Measurements from ENCODE around the gene FLT3LG. TPM values are rescaled to one million over a fixed set of nuclear protein-coding genes. Genes with fewer than 3 reads are reported as not detected.

The FLT3LG gene
- total and polyA plus RNA-seq, 2 of the 8 experiments (the other 6 are each of a cell fraction or from before 2014, with no cell fraction given), result 1.6 to 3.2 TPM

- TF ChIP-seq, protein P1, sequence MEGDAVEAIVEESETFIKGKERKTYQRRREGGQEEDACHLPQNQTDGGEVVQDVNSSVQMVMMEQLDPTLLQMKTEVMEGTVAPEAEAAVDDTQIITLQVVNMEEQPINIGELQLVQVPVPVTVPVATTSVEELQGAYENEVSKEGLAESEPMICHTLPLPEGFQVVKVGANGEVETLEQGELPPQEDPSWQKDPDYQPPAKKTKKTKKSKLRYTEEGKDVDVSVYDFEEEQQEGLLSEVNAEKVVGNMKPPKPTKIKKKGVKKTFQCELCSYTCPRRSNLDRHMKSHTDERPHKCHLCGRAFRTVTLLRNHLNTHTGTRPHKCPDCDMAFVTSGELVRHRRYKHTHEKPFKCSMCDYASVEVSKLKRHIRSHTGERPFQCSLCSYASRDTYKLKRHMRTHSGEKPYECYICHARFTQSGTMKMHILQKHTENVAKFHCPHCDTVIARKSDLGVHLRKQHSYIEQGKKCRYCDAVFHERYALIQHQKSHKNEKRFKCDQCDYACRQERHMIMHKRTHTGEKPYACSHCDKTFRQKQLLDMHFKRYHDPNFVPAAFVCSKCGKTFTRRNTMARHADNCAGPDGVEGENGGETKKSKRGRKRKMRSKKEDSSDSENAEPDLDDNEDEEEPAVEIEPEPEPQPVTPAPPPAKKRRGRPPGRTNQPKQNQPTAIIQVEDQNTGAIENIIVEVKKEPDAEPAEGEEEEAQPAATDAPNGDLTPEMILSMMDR (IDR thresholded peaks at IDR 0.05; ENCODE audit: control extremely low read depth in 1 of 3, insufficient read depth in 1 of 3, low read depth in 1 of 3, low read length in 3 of 3), result no peak
- no peak for TF ChIP-seq SIRT6 (IDR thresholded peaks at IDR 0.05; ENCODE audit: low read length)
- TF ChIP-seq SAP30 (IDR thresholded peaks at IDR 0.05; ENCODE audit: insufficient read depth, insufficient replicate concordance, low read length), result no peak
- peak; percentile 87 for TF ChIP-seq JUND (IDR thresholded peaks at IDR 0.05; ENCODE audit: low read length)
- TF ChIP-seq CEBPB (IDR thresholded peaks at IDR 0.05; ENCODE audit: low read depth, low read length), result peak; percentile 98
- TF ChIP-seq BRCA1 (IDR thresholded peaks at IDR 0.05; ENCODE audit: low read depth, low read length), result no peak
- TF ChIP-seq TBP (IDR thresholded peaks at IDR 0.05; ENCODE audit: low read depth, low read length), result peak; percentile 98
- peak; percentile 35; the same call in 1 of the 2 replicates for TF ChIP-seq SIX5 (IDR thresholded peaks at IDR 0.05; ENCODE audit: low read depth, low read length)
- no peak for TF ChIP-seq JUN (IDR thresholded peaks at IDR 0.05; ENCODE audit: low read depth, low read length)
- peak; percentile 98 for TF ChIP-seq PHF8 (conservative IDR thresholded peaks at IDR 0.05; ENCODE audit: low read depth, low read length)
- TF ChIP-seq CHD1 (IDR thresholded peaks at IDR 0.05; ENCODE audit: low read depth, low read length), result peak; percentile 81
- TF ChIP-seq CBX5 (IDR thresholded peaks at IDR 0.05; ENCODE audit: low read depth, low read length), result no peak
- peak; percentile 96 for TF ChIP-seq POLR2AphosphoS5 (IDR thresholded peaks at IDR 0.05; ENCODE audit: low read depth, low read length)
- TF ChIP-seq ASH2L (IDR thresholded peaks at IDR 0.05; ENCODE audit: low read length), result peak; percentile 35
- peak; percentile 48; the same call in 1 of the 2 replicates for TF ChIP-seq SP2 (IDR thresholded peaks at IDR 0.05; ENCODE audit: low read length)
- TF ChIP-seq SIN3A (conservative IDR thresholded peaks at IDR 0.05 in 1 of 2, IDR thresholded peaks at IDR 0.05 in 1 of 2; ENCODE audit: low read depth in 1 of 2, low read length in 2 of 2), result peak; percentile 46 to 91; a peak in 2 of 4 replicates
- no peak for TF ChIP-seq RNF2 (IDR thresholded peaks at IDR 0.05; ENCODE audit: borderline replicate concordance, low read depth, low read length, missing control alignments, poor library complexity, severe bottlenecking)
- peak; percentile 92 for TF ChIP-seq NRF1 (IDR thresholded peaks at IDR 0.05; ENCODE audit: low read depth, low read length)
- peak; percentile 95 for TF ChIP-seq SP1 (IDR thresholded peaks at IDR 0.05; ENCODE audit: low read depth, low read length)
- peak; percentile 93 for TF ChIP-seq ATF2 (IDR thresholded peaks at IDR 0.05; ENCODE audit: low read length)
- TF ChIP-seq CREB1 (IDR thresholded peaks at IDR 0.05), result peak; percentile 95
Measured at GRCh38 chr19:49487277-49488045, 13.4 kb downstream of the FLT3LG start, which contains the start of gene RPL13A (continued).

Measured in H1 (cell line).